Upper lobe of left lung (tissue), 6 donors: ENCODE measurements around the gene DLGAP4. TPM values are rescaled to one million over a fixed set of nuclear protein-coding genes. Genes with fewer than 3 reads are reported as not detected.

Experiments
- ATAC-seq, 2 donors: fragments of 200-7000 bp; cut with Tn5 transposase; one replicate each; pipeline ENCODE4 v1.9.1; 2022; ENCODE audit warnings: mild to moderate bottlenecking in 2 of 2, moderate library complexity in 2 of 2; ENCODE audit not compliant: low FRiP score in 2 of 2
- DNase-seq, 2 donors: peaks; one replicate each; pipeline ENCODE4 v3.0.0-alpha.2; 2019 to 2020
- H3K27ac ChIP-seq, 4 donors: fragments of 200-600 bp; sonication (generic); one replicate each; pipeline ENCODE4 v1.5.1; 2016 to 2019
- H3K27me3 ChIP-seq, 4 donors: fragments of 200-600 bp; sonication (generic); one replicate each; pipeline ENCODE4 v1.5.1; 2017 to 2019
- H3K36me3 ChIP-seq, 4 donors: fragments of 200-600 bp; sonication (generic); one replicate each; pipeline ENCODE4 v1.5.1; 2016 to 2019
- H3K4me1 ChIP-seq, 4 donors: fragments of 200-600 bp; sonication (generic); one replicate each; pipeline ENCODE4 v1.5.1; 2018 to 2019
- H3K4me3 ChIP-seq, 4 donors: fragments of 200-600 bp; sonication (generic); one replicate each; pipeline ENCODE4 v1.5.1; 2017 to 2019; ENCODE audit warnings: mild to moderate bottlenecking in 2 of 4, moderate library complexity in 1 of 4
- H3K9me3 ChIP-seq, 4 donors: fragments of 200-600 bp; sonication (generic); one replicate each; pipeline ENCODE4 v1.5.1; 2018 to 2019
- CTCF ChIP-seq, 6 experiments: fragments of 450-650 bp in 4 of 6; fragments of 200-600 bp in 2 of 6; sonication (generic) in 2 of 6; IDR thresholded peaks; one replicate each; pipeline ENCODE4 v1.5.1; 2016 to 2019; ENCODE audit warnings: antibody characterized with exemption in 6 of 6
- EP300 ChIP-seq, 4 donors: sonication (generic); formaldehyde crosslinking; IDR thresholded peaks; one replicate each; pipeline ENCODE4 v1.5.1; 2017; ENCODE audit warnings: antibody characterized with exemption in 4 of 4, control low read depth in 2 of 4
- POLR2A ChIP-seq, 4 donors: fragments of 450-650 bp; IDR thresholded peaks; one replicate each; pipeline ENCODE4 v1.5.1; 2016 to 2017; ENCODE audit warnings: antibody characterized with exemption in 4 of 4, mild to moderate bottlenecking in 2 of 4
- POLR2AphosphoS5 ChIP-seq, 2 donors: sonication (generic); formaldehyde crosslinking; IDR thresholded peaks; one replicate each; pipeline ENCODE4 v1.5.1; 2017; ENCODE audit warnings: antibody characterized with exemption in 2 of 2
- WGBS, 2 donors: methylation state at CpG; one replicate each; pipeline ENCODE4 v1.1.5; 2017 to 2018; 5-methylcytosine and 5-hydroxymethylcytosine counted together
- total RNA-seq, 6 donors: library from RNA; depleted of rRNA in 4 of 6; stranded (reverse); fragments of >200 nt in 4 of 6; gene quantifications; one replicate each; pipeline versions ENCODE4 v1.1.0 to v1.2.1, GENCODE V29; 2016 to 2021
- donor health status: DM: no; HTN: no; CAD: no; lungs with moderate emphysema.
- donor health status: DM: no; HTN: yes; CAD: no; lungs with severe emphysema.

DLGAP4 gene
- total RNA-seq, 6 donors from 2014 or later, result 31.5 to 92.0 (median 49.9) TPM

GRCh38 chr20:36337886-36338285, 31.7 kb downstream of the DLGAP4 start:
- Histone ChIP-seq H3K36me3 (no peaks in the 10 kb centered on the region), H3K4me3 (no peak overlapping the region), H3K27ac (no peak overlapping the region), H3K9me3 (no peaks in the 10 kb centered on the region), H3K4me1 (no peaks in the 10 kb centered on the region), H3K27me3 (no peaks in the 10 kb centered on the region)
- DNase-seq, result no peak
- WGBS, 2 donors, result 56 to 61% methylated on average over 3 to 4 of the region's 4 CpGs
- TF ChIP-seq CTCF (IDR thresholded peaks at IDR 0.05) (no peak), EP300 (IDR thresholded peaks at IDR 0.05) (no peak)
- no peak for ATAC-seq

DNA sequence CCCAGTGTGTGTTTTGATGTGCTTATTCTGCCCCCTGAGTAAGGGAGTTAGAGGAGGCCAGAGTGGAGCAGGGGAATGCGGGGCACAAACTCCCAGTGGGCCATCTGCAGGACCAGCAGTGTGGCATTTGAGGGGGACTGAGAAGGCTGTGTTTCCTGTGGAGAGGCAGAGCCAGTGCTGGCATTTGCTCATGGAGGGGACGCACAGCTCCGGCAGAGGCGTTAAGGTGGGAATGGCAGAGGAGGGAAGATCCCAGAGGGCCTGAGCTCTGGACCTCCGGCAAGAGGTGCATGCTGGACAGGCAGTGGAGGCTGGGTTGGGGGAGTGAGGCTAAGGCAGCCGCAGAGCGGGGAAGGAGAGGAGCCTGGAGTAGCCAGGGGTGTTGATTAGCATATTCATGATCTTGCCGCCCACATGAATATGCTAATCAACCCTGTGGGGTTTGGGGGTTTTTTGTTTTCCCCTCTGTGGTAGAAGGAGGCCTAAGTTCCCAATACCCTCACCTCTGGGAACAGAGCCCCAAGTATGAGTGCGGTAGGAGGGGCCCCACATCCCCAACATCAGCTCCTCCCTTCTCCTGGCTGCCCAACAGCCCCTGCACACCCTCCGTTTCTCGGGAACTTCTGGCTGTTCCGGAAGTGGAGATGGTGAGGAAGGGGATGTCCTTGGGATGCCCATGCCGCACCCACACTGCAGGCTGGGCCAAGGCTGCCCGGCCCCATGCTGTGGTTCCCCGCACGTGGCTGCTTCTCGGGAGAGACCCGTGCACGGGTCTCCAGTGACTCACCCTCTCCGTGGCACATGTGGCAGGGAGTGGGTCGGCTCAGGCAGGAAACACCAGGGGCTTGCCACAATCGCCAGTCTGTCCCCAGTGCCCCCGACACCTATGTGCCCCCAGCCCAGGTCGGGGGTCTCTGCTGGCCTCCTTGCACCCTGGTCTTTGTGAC, 33.8 kb downstream of the DLGAP4 start:
- DNase-seq (no peak), ATAC-seq (no peak)
- no peaks in the 10 kb centered on the region for H3K36me3 ChIP-seq
- H3K4me3 ChIP-seq, result no peak overlapping the region
- no peaks in the 10 kb centered on the region for H3K27me3 ChIP-seq
- no peaks in the 10 kb centered on the region for H3K4me1 ChIP-seq
- H3K9me3 ChIP-seq, result no peaks in the 10 kb centered on the region
- 39 to 47% methylated on average over 9 to 13 of the region's 24 CpGs for WGBS, 2 donors
- TF ChIP-seq EP300 (IDR thresholded peaks at IDR 0.05) (no peak), POLR2A (IDR thresholded peaks at IDR 0.05) (no peak), POLR2AphosphoS5 (IDR thresholded peaks at IDR 0.05) (no peak), CTCF (IDR thresholded peaks at IDR 0.05) (no peak)
- H3K27ac ChIP-seq, result no peak overlapping the region

- H3K27ac ChIP-seq, result no peak overlapping the region
- DNase-seq (no peak), ATAC-seq (no peak)
- no peak overlapping the region for H3K4me3 ChIP-seq
- no peaks in the 10 kb centered on the region for H3K27me3 ChIP-seq
- H3K4me1 ChIP-seq, result no peaks in the 10 kb centered on the region
- 69 to 70% methylated on average over 3 to 9 of the region's 9 CpGs for WGBS, 2 donors
- TF ChIP-seq EP300 (IDR thresholded peaks at IDR 0.05) (no peak), POLR2A (IDR thresholded peaks at IDR 0.05) (no peak), POLR2AphosphoS5 (IDR thresholded peaks at IDR 0.05) (no peak), CTCF (IDR thresholded peaks at IDR 0.05) (no peak)
- no peaks in the 10 kb centered on the region for H3K9me3 ChIP-seq
- H3K36me3 ChIP-seq, result no peaks in the 10 kb centered on the region
Observed at GRCh38 chr20:36340593-36340990, 34.5 kb downstream of the DLGAP4 start.

GRCh38 chr20:36341331-36342020, 35.3 kb downstream of the DLGAP4 start:
- no peaks in the 10 kb centered on the region for H3K27me3 ChIP-seq
- DNase-seq, result no peak
- H3K36me3 ChIP-seq, result no peaks in the 10 kb centered on the region
- 73 to 75% methylated on average over 9 to 22 of the region's 22 CpGs for WGBS, 2 donors
- no peak for TF ChIP-seq EP300 (IDR thresholded peaks at IDR 0.05)
- TF ChIP-seq CTCF (IDR thresholded peaks at IDR 0.05), result no peak
- no peak for TF ChIP-seq POLR2A (IDR thresholded peaks at IDR 0.05)
- TF ChIP-seq POLR2AphosphoS5 (IDR thresholded peaks at IDR 0.05), result no peak
- no peak overlapping the region for H3K27ac ChIP-seq
- no peaks in the 10 kb centered on the region for H3K9me3 ChIP-seq
- ATAC-seq, result no peak
- no peaks in the 10 kb centered on the region for H3K4me1 ChIP-seq
- no peak overlapping the region for H3K4me3 ChIP-seq
